ENCODE data around the gene INPP5A.

Gene INPP5A

GRCh38 chr10:132799865-132800264 is 262.3 kb downstream of the INPP5A start:
- ChIA-PET CTCF (no interaction called here), POLR2A (no interaction called here)
- no peak for TF ChIP-seq CTCF (IDR thresholded peaks at IDR 0.05; ENCODE audit: control extremely low read depth, extremely low read depth, low read depth, missing control alignments)
- DNase-seq (ENCODE audit: extremely low spot score) = no peak

GRCh38 chr10:132802048-132802447 is 264.5 kb downstream of the INPP5A start:
- CTCF ChIA-PET = no interaction called here
- no peak for TF ChIP-seq CTCF (IDR thresholded peaks at IDR 0.05; ENCODE audit: control extremely low read depth, extremely low read depth, low read depth, missing control alignments)
- POLR2A ChIA-PET = no interaction called here
- DNase-seq (ENCODE audit: extremely low spot score) = no peak

GRCh38 chr10:132802694-132803320 is 265.2 kb downstream of the INPP5A start:
- ChIA-PET POLR2A (no interaction called here), CTCF (no interaction called here)
- DNase-seq (ENCODE audit: extremely low spot score) = no peak
- TF ChIP-seq CTCF (IDR thresholded peaks at IDR 0.05; ENCODE audit: control extremely low read depth, extremely low read depth, low read depth, missing control alignments) = no peak

- POLR2A ChIA-PET = no interaction called here
- DNase-seq (ENCODE audit: extremely low spot score) = no peak
- CTCF ChIA-PET = no interaction called here
- TF ChIP-seq CTCF (IDR thresholded peaks at IDR 0.05; ENCODE audit: control extremely low read depth, extremely low read depth, low read depth, missing control alignments) = no peak
These were observed 266.0 kb downstream of the INPP5A start for GRCh38 chr10:132803416-132804210.

GRCh38 chr10:132804287-132804686 is 266.7 kb downstream of the INPP5A start:
- POLR2A ChIA-PET = no interaction called here
- DNase-seq (ENCODE audit: extremely low spot score) = no peak
- TF ChIP-seq CTCF (IDR thresholded peaks at IDR 0.05; ENCODE audit: control extremely low read depth, extremely low read depth, low read depth, missing control alignments) = no peak
- CTCF ChIA-PET = no interaction called here

- no peak for DNase-seq (ENCODE audit: extremely low spot score)
- TF ChIP-seq CTCF (IDR thresholded peaks at IDR 0.05; ENCODE audit: control extremely low read depth, extremely low read depth, low read depth, missing control alignments) = no peak
- POLR2A ChIA-PET = no interaction called here
- CTCF ChIA-PET = no interaction called here
These were observed 267.3 kb downstream of the INPP5A start for GRCh38 chr10:132804785-132805426.

Data from GM10248 (cell line).